ENCODE measurements around the gene CDKL5.

Gene CDKL5

DNA sequence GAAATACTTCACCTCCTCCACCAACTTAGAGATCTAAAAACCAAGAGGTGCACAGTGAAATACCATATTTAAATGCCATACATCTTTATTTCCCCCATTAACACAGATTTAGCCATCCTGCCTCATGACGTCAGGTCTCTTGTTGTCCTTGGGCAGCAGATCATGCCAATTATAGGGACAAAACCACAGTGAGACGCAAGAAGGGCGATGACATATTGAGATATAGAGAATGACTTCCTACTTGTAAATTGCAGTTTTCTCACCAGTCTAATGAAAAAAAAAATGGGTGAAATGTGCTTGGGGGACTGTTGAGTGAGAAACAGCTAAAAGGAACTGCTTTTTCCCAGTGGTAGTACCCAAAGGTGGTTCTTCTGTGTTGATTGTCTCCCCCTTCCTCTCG lies 222.2 kb downstream of the CDKL5 start:
- no peak for DNase-seq (ENCODE audit: low read depth in 3 of 3)

DNA sequence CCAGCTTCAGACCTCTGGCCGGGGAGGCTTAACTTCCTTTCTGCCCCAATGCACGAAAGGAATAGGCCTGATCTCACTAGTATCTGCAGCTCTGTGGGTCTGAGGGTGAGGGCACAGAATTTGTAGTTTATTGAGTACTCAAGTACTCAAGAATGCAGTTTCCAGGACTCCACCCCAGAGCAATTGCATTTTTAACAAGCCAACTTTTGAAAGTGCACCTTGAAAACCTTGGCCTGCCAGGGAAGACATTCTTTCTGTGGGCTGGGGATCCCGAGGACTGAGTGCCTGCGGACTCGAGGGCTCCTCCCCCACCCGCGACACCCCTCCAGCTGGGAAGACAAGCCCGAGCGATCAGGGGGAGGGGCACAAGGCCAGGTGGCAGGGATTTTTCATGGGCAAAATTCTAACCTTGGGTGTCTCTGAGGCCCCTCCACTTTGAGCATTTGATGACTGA lies 224.1 kb downstream of the CDKL5 start:
- no peak for DNase-seq (ENCODE audit: low read depth in 3 of 3)

DNA sequence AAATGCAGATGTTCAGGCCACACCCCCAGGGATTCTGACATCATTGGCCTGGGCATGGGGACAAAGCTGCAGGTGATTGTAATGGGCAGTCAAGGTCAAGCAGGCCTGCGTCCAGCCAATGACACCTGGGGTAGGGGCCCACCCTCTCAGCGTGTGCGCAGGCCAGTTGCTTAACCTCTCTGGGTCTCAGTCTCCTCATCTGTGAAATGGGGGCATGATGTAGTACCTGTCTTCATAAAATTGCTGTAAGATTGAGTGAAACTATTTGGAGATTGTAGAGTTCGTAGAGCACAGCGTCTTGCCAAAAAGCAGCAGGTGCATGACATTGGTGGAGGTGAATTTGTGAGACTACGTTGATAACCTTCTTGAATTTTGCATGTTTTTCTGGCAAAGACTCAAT lies 225.3 kb downstream of the CDKL5 start:
- no peak for DNase-seq (ENCODE audit: low read depth in 3 of 3)

DNA sequence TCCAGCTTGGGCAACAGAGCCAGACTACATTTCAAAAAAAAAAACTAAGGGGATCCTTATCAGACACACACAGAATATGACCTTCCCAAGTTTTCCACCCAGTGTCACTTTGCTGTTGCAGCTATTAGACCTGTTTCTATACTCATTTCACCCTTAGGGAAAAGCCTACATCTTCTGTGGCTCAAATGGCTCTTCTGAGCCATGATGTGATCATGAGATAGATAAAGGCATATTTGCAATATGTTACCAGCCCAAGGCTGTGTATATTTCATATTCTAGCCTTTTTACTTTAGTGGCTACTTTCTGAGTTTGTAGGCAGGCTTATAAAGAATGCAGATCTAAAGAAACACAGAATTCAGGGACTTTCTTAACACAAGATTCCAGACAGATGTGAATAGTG lies 227.2 kb downstream of the CDKL5 start:
- no peak for DNase-seq (ENCODE audit: low read depth in 3 of 3)

DNA sequence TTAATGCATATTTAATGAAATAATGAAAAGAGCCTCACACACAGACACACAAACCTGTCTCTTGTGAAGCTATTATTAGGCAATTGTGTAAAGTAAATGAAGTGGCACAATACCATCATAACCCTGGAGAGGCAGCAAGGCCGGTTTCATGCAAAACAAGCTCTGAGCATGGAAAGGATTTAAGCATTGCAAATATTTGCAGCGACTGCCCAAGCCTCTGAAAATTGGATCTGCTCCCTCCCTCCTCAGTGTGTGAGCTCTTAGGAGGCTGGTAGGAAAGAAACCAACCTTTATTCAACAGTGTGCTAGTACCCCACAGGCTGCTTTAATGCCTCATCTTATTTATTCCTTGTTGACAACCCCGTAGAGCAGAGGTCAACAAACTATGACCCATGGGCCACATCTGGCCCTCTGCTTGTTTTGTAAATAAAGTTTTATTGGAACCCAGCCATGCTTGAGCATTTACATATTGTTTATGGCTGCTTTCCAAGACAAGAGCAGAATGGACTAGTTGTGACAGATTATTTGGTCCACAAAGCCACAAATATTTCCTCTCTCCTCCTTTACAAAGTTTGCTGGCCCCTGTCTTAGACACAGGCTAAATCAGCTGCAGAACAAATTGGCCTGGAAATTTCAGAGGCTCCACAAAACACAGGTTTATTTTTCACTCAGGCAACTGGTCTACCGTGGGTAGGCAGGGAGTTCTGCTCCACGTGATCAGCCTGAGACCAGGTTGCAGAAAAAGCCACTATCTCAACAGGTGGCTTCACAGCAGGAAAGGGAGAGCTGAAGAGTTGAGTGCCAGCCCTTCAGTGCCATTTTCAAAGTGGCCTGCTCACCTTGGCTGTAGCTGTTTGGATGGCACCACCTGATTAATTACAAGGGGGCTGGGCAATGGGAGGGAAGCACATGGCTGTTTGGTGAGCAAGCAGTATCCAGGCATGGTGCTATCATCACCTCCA lies 229.7 kb downstream of the CDKL5 start:
- no peak for DNase-seq (ENCODE audit: low read depth in 3 of 3)

DNA sequence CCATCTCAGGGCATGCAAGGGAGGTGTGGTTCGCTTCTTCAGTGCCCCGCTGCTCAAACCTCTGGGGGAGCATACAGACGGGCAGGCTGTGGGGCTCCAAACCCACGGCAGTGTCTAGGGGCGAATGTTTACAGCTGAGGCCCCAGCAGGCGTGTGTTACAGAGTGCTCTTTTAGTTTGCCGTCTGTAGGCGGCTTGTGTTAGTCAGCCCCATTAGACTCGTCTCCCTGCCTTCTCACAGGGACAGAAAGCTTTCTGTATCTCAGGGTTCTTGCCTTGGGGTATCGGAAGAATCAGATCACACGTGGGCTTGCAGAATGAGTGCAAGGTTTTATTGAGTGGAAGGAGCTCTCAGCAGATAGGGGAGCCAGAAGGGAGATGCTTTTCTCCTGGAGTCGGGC lies 235.9 kb downstream of the CDKL5 start:
- no peak for DNase-seq (ENCODE audit: low read depth in 3 of 3)

DNA sequence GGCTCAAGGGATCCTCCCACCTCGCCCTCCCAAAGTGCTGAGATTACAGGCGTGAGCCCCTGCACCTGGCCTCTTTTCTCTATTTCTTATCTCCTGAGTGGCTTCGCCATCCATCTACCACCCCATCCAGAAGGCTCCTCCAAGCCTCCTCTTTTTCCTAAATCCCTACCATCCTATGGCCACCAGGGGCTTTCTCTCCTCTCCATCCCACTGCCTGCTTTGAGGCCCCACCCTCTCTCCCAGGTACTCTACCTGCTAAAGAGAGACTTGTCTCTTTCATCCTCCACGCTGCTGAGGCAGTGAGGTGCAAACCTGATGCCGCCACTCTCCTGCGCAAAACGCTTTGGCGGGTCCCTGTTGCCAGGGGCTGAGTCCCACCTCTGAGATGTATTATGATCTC lies 239.5 kb downstream of the CDKL5 start:
- DNase-seq (ENCODE audit: low read depth in 3 of 3): no peak

DNA sequence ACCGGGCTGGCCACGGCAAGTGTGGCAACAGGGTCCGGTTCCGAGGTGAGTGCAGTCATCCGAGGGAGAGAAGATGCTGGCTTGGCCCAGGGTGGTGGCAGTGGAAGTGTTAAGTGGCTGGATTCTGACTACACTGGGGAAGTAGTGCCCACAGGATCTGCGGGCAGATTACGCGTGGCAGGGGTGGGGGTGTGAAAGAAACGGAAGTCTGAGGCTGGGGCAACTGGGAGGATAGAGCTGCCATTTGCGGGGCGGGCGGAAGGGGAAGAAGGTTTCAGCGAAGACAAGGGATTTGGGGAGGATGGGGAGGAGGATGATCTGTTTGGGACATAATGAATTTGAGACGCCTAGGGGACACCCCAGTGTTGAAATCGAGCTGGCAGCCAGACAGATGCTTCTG lies 241.2 kb downstream of the CDKL5 start:
- DNase-seq (ENCODE audit: low read depth in 3 of 3): no peak

DNA sequence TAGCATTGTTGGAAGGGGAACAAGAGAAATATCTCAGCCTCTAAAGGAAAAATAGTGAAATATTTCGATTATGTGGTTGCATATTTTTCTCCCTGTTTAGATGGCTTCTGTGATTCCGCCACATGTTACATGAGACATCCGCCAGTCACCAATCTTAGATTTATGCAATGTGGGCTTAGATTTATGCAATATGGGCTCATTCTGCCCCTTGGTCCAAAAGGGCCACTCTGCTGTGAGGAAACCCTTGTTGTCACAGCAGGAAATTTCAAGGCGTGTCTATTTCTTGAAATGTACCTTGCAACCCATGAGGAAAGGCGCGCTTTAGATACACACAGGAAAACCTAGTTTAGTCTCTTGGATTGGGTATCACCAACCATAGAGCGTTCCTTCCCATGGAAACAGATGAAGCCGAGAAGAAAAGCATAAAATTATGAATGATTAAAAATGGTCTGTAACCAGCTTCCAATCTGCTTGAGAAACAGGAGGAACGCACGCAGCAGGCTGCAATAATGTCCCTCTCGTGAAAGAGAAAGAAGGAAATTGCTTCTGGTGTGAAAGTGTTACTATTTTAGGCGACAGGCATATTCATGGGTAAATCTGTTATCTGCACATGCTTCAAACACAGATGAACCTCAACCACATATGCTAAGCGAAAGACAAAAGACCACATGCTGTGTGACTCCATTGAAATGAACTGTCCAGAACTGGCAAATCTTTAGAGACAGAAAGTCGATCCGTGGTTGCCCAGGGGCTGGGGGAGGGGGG lies 242.8 kb downstream of the CDKL5 start:
- DNase-seq (ENCODE audit: low read depth in 3 of 3): no peak

DNA sequence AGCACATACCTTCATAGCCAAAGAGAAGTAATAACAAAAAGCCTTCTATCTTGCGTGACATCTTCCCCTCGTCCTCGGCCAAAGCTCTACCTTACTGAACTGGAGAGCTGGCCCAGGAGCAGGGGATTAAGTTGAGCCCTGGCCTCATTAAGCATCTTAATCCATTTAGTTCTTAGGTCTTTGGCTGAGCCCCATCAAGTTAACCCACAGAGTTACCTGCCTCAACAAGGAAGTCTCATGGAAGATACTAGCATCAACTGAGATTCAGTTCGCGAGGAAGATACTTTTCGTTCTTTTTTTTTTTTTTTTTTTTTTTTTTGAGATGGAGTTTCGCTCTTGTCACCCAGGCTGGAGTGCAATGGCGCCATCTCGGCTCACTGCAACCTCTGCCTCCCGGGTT lies 246.6 kb downstream of the CDKL5 start, which contains the start of gene RS1:
TSS of gene RS1 (minus strand) at position 101 of the 400 bp plus-strand sequence. CDS start at position 61, 40 bp downstream.
- DNase-seq (ENCODE audit: low read depth in 3 of 3): no peak

DNA sequence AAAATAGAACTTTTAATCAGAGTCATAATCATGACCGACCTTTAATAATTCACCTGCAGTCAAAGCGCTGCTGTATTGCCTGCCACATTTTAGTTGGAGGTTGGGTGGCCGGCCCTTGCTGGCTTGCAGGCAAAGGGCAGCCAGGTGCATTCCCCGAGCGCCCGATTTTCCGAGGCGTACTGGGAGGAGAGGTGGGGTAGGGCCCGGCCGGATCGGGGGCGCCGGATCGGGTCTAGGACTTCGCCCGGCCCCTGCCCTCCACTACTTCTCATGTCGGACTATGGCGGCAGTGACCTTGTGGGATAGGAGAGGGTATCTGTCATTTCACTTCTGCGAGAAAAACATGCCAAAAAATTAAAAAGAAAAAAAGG lies 249.0 kb downstream of the CDKL5 start:
- DNase-seq (ENCODE audit: low read depth in 3 of 3): no peak

DNA sequence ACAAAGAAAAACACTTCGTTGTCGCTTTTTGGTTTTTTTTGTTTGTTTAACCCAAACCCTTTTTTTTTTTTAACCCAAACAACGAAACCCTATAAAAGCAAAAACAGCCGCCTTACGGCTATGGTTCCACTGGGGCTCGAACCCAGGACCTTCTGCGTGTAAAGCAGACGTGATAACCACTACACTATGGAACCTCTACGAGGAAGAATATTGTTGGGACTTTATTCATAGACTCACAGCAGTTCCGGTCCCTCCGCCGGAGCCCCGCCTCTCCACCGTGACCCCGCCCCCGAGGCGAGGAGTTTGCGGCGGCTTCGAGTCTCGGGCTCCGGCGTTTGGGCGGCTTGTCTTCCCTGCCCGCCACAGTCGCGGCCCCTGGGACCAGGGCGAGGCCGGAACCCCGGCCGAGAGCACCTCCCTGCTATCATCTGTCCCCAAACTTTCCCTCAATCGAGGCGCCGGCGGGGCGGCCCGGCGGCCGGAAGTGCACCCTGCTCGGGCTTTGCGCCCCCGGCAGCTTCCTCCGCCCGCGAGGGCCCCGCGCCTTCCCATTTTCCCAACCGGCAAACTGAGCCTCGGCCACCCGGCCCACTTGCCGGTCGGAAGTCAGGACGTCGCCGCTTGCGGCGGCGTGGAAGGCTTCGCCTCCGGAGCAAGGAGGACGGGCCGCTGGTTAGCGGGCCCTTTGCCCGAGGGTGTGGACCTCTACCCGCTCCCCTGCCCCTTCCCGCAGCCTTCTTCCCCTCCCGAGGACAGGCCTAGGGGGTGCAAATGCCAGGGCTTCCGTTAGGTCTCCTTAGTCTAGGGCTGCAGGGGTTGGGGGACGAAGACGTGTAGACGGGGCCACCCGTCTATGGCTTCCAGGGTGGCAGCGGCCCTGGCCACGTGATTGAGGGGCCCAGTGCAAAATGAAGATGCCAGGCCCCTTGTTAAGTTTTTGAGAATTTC lies 249.7 kb downstream of the CDKL5 start:
- peak; percentile 51 to 61 (median 54) for DNase-seq (ENCODE audit: low read depth in 3 of 3)

DNA sequence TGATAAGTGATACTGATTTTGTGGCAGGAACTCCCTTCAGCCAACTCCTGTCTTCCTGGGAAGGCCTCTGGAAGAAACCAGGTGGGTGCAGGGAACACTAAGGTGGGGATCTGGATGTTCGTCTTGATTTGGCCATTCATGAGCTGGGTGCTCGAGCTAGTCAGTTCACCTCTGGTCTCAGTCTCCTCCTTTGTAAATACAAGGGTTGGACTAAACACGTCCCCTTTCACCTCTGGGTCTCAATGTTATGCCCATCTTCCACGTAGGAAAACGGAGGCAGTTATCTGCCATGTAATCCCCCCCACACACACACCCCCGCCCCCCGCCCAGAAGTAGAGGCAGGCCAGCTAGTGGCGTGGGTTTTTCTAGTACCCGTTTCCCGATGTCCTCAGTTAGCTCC lies 250.6 kb downstream of the CDKL5 start:
- no peak for DNase-seq (ENCODE audit: low read depth in 3 of 3)

DNA sequence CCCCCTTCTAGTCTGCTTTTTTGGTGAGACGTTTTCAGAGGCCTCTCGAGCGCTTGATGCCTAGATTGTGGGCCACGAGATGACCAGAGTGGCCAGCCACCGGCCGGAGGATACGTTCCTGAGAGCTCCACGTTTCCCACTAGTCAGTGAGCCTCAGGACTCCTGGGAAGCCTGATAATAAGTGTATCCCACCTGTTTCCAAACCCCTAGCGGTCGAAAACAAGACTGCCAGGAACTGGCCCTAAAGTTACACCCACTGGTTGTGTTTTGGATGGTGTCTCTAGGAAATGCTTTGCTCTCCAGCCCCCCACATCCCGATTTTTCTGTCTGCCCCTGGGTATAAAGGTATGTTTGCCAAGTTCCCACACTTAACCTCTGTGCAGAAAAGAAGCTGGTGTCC lies 251.1 kb downstream of the CDKL5 start:
- no peak for DNase-seq (ENCODE audit: low read depth in 3 of 3)

DNA sequence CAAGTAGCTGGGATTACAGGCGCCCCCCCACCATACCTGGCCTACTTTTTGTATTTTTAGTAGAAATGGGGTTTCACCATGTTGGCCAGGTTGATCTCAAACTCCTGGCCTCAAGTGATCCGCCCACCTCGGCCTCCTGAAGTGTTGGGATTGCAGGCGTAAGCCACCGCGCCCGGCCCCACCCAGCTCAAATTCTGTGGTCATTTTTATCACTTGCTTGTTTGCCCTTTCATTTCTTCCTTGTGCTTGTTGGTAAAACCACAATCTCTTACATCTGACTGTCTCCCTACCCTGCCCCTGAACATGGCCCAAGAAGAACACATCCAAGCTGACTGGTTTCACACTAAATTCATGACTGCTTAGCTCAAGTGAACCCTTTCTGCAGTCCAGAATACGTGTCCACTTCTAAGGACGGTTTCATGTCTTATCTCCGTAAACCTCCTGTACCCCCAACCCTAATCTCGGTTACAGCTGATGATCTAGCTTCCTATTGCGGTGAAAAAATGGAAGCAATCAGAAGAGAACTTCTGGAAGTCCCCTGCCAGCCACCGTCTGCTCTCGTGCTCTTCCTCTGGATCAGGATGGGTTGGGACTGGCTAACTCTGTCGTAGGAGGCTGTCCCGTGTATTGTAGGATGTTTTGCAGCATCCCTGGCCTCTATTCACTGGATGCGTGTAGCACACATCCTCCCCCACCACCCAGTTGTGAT lies 251.9 kb downstream of the CDKL5 start:
- no peak for DNase-seq (ENCODE audit: low read depth in 3 of 3)

DNA sequence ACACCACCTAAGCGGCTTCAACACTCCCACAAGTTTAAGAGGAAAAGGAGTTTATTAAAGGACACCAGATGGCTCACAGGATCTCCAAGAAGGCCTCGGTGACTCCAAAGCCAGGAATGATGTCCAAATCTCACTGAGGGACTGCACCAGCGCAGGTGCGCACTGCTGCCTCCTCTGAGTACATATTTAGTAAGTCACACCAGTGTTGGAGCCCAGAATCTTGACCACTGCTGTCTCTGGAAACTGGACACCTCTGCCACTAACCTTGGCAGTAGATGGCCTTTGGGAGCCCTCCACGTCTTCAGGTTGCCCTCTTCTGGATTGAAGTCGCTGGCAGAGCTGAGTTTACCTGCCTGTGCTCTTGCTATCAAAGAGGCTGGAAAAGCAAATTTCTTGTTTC lies 256.6 kb downstream of the CDKL5 start:
- no peak for DNase-seq (ENCODE audit: low read depth in 3 of 3)

DNA sequence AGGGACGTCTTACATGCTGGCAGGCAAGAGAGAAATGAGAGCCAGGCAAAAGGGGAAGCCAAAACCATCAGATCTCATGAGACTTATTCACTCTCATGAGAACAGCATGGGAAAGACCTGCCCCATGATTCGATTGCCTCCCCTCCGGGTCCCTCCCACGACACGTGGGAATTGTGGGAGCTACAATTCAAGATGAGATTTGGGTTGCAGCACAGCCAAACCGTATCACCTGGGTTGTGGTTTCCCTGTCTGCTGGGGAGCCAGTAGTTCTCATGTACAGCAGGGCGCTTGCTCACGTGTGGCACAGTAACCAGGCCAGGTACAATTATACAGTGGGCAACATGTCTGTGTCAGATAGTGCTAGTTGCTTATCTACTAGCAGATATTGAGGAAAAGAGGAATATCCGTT lies 257.6 kb downstream of the CDKL5 start:
- no peak for DNase-seq (ENCODE audit: low read depth in 3 of 3)

DNA sequence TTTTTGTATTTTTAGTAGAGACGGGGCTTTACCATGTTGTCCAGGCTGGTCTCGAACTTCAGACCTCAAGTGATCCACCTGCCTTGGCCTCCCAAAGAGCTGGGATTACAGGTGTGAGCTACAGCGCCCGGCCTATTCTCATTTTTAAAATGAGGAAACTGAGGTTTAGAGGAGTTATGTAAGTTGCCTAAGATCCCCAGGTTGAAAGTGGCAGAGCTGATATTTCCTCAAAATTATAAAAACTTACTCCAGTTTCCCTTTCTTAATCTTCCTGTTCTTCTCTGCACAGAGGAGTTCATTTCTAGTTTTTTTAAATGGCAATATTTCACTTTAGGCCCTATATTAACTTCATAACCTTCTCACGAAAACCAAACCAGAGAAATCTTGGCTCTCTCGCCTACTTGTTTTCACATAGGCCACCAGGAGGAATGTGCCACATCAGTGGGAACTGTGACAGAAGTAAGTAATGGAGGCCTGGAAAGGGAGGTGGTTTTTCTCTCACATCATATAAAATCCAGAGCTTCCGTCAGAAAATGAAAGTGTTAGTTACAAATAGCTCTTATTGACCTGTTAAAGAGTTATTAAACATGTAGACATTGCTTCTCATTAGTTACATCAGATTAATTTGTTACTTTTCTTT lies 262.6 kb downstream of the CDKL5 start:
- no peak for DNase-seq (ENCODE audit: low read depth in 3 of 3)

DNA sequence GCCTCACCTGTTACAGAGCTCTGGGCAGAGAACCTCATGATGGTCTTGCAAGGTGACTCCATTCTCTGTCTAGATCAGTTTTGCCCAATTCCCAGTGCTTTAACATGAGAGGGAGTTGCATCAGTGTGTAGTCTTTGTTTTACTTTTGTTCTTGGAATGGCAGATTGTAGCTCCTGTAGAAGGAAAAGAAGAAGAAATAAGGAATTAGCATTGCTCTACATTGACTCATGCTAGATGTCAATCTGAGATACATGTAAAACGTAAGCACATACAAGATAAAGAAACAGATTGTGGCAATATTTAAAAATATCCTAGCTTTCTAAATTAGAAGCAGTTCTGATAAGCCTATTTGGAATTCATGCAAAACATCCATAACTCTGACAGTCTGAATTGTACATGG lies 266.0 kb downstream of the CDKL5 start:
- no peak for DNase-seq (ENCODE audit: low read depth in 3 of 3)

DNA sequence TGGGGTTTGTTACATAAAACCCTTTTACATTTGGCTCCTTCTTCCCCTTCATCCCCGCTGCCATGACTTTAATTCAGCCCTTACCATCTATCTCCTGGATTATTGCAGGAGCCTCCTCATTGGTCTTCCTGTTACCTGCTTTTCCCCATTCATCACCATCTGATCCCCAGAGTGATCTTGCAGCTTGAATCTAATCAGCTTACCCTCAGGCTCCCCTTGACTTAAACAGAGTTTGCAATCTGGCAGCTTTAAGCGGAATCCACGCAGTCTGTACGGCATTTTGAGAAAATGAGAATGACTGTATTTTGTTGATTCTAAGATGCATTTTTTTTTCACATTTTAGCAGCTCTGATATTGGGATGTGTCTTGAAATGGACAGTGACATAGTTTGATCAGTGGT lies 267.1 kb downstream of the CDKL5 start:
- no peak for DNase-seq (ENCODE audit: low read depth in 3 of 3)

DNA sequence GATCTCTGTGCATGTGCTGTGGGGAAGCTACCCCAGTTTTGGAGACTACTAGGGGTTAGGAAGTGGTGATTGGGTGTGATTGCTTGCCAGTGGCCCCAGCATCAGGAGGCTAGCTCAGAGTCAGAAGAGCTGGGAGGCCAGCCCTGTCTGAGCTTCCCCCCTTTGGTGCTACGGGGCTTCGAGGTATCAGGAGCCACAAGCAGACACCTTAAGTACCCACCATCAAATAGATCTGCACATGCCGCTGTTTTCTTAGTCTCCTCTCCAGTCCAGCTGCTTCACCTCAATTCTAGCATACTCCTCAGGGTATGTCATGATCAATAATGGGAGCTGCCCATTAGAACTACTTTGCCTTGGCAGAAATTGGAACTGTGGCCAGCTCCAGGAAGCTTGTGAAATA lies 271.2 kb downstream of the CDKL5 start:
- DNase-seq (ENCODE audit: low read depth in 3 of 3): no peak
